Psoas muscle (tissue), 8 donors: ENCODE measurements around the gene SAAL1. TPM values are rescaled to one million over a fixed set of nuclear protein-coding genes. Genes with fewer than 3 reads are reported as not detected.

ENCODE experiments used
- ATAC-seq, 4 donors: fragments of 200-7000 bp; cut with Tn5 transposase; one replicate each; pipeline ENCODE4 v1.9.1; 2020; ENCODE audit warnings: moderate library complexity in 3 of 4, mild to moderate bottlenecking in 2 of 4
- DNase-seq, 2 donors: peaks; one replicate each; pipeline ENCODE4 v3.0.0-alpha.2; 2020
- H3K27ac ChIP-seq: fragments of 200-600 bp; one replicate; pipeline ENCODE4 v1.8.0; 2022
- H3K27me3 ChIP-seq, 3 donors: fragments of 200-600 bp in 1 of 3; one replicate each; pipeline versions ENCODE4 v1.6.1 to v1.8.0; 2013 to 2022; ENCODE audit warnings: low read length in 2 of 3, mild to moderate bottlenecking in 2 of 3, moderate library complexity in 1 of 3; ENCODE audit not compliant: insufficient read depth in 3 of 3
- H3K36me3 ChIP-seq, 2 donors: fragments of 200-600 bp in 1 of 2; one replicate each; pipeline versions ENCODE4 v1.6.1 to v1.8.0; 2013 to 2022; ENCODE audit warnings: low read depth in 1 of 2, mild to moderate bottlenecking in 1 of 2, moderate library complexity in 1 of 2; ENCODE audit not compliant: insufficient read depth in 1 of 2
- H3K4me1 ChIP-seq: fragments of 200-600 bp; one replicate; pipeline ENCODE4 v1.8.0; 2022
- H3K4me3 ChIP-seq: fragments of 200-600 bp; one replicate; pipeline ENCODE4 v1.8.0; 2022; ENCODE audit warnings: mild to moderate bottlenecking
- H3K9me3 ChIP-seq: fragments of 200-600 bp; one replicate; pipeline ENCODE4 v1.8.0; 2022
- WGBS, 3 donors: extraction: QIAGEN DNeasy Blood & Tissue Kit; methylation state at CpG; one replicate each; pipeline versions ENCODE4 v1.1.6 to v1.1.7; 2013; 5-methylcytosine and 5-hydroxymethylcytosine counted together
- intact Hi-C, 2 donors: fragments of 100-400 bp; cut with DNase I; formaldehyde crosslinking; loops; one replicate each; pipeline versions ENCODE4 v1.11.0 to v1.14.2; 2022
- polyA plus RNA-seq, 3 donors: library from polyadenylated mRNA; stranded (reverse); fragments of 200-250 nt; gene quantifications; one replicate each; pipeline ENCODE4 v1.2.3, GENCODE V29; 2013
- total RNA-seq, 4 donors: library from RNA; stranded (reverse); fragmentation: NEBNext Ultra II Directional in 2 of 4; extraction: Animal tissue kit (Norgen Biotek cat#: 25700) in 2 of 4; gene quantifications; one replicate each; pipeline versions ENCODE4 v1.2.1 to v1.2.4, GENCODE V29; 2021 to 2023
- TF ChIP-seq, protein P1 (sequence below): fragments of 200-600 bp; IDR thresholded peaks from one replicate; pipeline ENCODE4 v1.8.0; 2022; ENCODE audit warnings: antibody characterized with exemption
- donor health status: healthy with polysubstance abuse.
- donor health status: DM: no; HTN: no; CAD: no; lungs with moderate emphysema.
- donor health status: Bipolar disorder and iron deficiency.
- donor health status: healthy.
- donor health status: DM: yes; HTN: yes; CAD: no.
- donor health status: DM: no; HTN: no; CAD: no.
- donor health status: DM: no; HTN: no; CAD: no.
- donor health status: DM: yes; HTN: yes; CAD: no.

Gene SAAL1
- total and polyA plus RNA-seq, 7 donors, result 3.5 to 6.7 (median 5.3) TPM

DNA sequence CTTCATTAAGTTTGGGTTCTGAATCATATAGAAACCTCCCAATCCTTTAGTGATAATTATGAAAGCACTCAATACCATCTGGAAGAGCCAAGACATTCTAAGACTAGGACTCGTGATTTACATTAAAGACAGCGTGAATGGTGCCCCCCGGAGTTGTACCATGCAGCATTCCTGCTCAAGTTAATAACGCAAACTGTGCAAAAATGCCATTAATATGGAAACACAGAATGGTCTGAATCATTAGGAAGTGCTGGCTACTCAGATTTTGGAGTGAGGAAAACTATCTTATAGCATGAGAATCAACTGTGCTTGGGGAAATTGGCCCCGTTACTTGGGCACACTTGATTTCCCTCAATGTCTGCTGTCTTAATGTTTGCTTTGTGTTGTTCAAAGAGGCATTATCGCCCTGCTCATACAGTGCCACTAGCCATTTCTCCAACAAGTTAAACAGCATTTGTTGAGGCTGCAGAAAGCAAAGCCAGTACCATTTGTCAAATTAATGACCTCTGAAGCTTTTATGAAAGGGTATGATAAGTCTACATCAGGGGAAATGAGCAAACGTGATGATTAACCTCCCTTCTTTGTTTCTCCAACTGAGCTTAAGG lies 41.3 kb downstream of the SAAL1 start:
- no peak for ATAC-seq
- 86 to 89% (median 87%) methylated on average over 7 of the region's 7 CpGs for WGBS, 3 donors

DNA sequence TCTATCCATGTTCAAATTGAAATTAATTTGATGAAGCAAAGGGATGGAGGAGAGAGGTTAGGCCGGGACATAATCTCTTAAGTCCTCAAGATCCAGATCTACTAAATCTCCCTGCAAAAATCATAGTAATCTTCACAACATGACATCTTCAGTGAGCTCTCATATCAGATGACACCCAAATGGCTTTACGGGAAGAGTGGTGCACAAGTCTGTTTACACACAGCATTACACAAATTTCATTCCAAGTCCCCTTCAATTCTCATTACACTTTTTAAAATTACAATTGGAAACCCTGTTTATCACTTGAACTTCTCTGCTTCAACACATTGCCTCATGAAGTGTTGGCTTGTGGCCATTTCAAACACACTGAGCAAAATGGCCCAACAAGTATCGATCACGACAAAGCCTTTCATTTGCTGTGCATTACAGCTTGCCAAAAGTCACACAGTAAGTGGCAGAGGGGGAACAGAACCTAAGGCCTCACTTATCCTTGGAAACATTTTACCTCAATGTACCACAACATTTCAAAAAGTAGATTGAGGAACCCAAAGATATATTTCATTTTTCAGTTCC lies 41.9 kb downstream of the SAAL1 start:
- Histone ChIP-seq H3K4me1 (no peaks in the 10 kb centered on the region), H3K27me3 (no peaks in the 10 kb centered on the region), H3K27ac (no peak overlapping the region), H3K4me3 (no peak overlapping the region), H3K36me3 (no peaks in the 10 kb centered on the region), H3K9me3 (no peaks in the 10 kb centered on the region)
- ATAC-seq (no peak), DNase-seq (no peak)
- TF ChIP-seq, protein P1, sequence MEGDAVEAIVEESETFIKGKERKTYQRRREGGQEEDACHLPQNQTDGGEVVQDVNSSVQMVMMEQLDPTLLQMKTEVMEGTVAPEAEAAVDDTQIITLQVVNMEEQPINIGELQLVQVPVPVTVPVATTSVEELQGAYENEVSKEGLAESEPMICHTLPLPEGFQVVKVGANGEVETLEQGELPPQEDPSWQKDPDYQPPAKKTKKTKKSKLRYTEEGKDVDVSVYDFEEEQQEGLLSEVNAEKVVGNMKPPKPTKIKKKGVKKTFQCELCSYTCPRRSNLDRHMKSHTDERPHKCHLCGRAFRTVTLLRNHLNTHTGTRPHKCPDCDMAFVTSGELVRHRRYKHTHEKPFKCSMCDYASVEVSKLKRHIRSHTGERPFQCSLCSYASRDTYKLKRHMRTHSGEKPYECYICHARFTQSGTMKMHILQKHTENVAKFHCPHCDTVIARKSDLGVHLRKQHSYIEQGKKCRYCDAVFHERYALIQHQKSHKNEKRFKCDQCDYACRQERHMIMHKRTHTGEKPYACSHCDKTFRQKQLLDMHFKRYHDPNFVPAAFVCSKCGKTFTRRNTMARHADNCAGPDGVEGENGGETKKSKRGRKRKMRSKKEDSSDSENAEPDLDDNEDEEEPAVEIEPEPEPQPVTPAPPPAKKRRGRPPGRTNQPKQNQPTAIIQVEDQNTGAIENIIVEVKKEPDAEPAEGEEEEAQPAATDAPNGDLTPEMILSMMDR, result no peak
- intact Hi-C loops, result no loop called here
- WGBS, 3 donors, result 75 to 78% (median 77%) methylated on average over 4 of the region's 4 CpGs

More for the DNA sequence above, 41.3 kb downstream of the SAAL1 start:
- TF ChIP-seq, protein P1, result no peak
- H3K4me1 ChIP-seq, result no peaks in the 10 kb centered on the region
- no peak overlapping the region for H3K27ac ChIP-seq
- no peaks in the 10 kb centered on the region for H3K9me3 ChIP-seq
- H3K36me3 ChIP-seq, result no peaks in the 10 kb centered on the region
- no peaks in the 10 kb centered on the region for H3K27me3 ChIP-seq
- no peak for DNase-seq
- intact Hi-C loops, result no loop called here
- H3K4me3 ChIP-seq, result no peak overlapping the region

- no peak for ATAC-seq
- intact Hi-C loops, result no loop called here
- Histone ChIP-seq H3K36me3 (no peaks in the 10 kb centered on the region), H3K4me3 (no peak overlapping the region), H3K27me3 (no peaks in the 10 kb centered on the region), H3K9me3 (no peaks in the 10 kb centered on the region), H3K27ac (no peak overlapping the region), H3K4me1 (no peaks in the 10 kb centered on the region)
- WGBS, 3 donors, result 67 to 74% (median 68%) methylated on average over 5 of the region's 5 CpGs
- TF ChIP-seq, protein P1, result no peak
- DNase-seq, result no peak
Measured at GRCh38 chr11:18063125-18063524, 42.8 kb downstream of the SAAL1 start.

GRCh38 chr11:18061351-18061750 lies 44.5 kb downstream of the SAAL1 start:
- Histone ChIP-seq H3K4me1 (no peaks in the 10 kb centered on the region), H3K27me3 (no peaks in the 10 kb centered on the region), H3K27ac (no peak overlapping the region), H3K9me3 (no peaks in the 10 kb centered on the region), H3K36me3 (no peaks in the 10 kb centered on the region), H3K4me3 (no peak overlapping the region)
- WGBS, 3 donors, result 67 to 79% (median 67%) methylated on average over 2 of the region's 2 CpGs
- TF ChIP-seq, protein P1, result no peak
- intact Hi-C loops, result no loop called here
- DNase-seq (no peak), ATAC-seq (no peak)
